ENCODE data around the gene CAP2.

CAP2 gene

GRCh38 chr6:17442196-17442595 is 48.8 kb downstream of the CAP2 start:
- no peak for DNase-seq

- DNase-seq = no peak
Observed at GRCh38 chr6:17446713-17447112, 53.3 kb downstream of the CAP2 start.

- no peak for DNase-seq
Observed at GRCh38 chr6:17448165-17448564, 54.8 kb downstream of the CAP2 start.

- DNase-seq = no peak
Observed at GRCh38 chr6:17450397-17450796, 57.0 kb downstream of the CAP2 start.

- DNase-seq = peak; percentile 59
Observed at GRCh38 chr6:17450832-17451231, 57.4 kb downstream of the CAP2 start.

- DNase-seq = no peak
Observed at GRCh38 chr6:17452096-17452495, 58.7 kb downstream of the CAP2 start.

- no peak for DNase-seq
Observed at GRCh38 chr6:17454316-17455005, 61.1 kb downstream of the CAP2 start.

- no peak for DNase-seq
Observed at GRCh38 chr6:17455919-17456318, 62.5 kb downstream of the CAP2 start.

GRCh38 chr6:17456711-17457110 is 63.3 kb downstream of the CAP2 start:
- DNase-seq = no peak

- no peak for DNase-seq
Observed at GRCh38 chr6:17457405-17457804, 64.0 kb downstream of the CAP2 start.

- DNase-seq = no peak
Observed at GRCh38 chr6:17457956-17458355, 64.6 kb downstream of the CAP2 start.

GRCh38 chr6:17458966-17459365 is 65.6 kb downstream of the CAP2 start:
- DNase-seq = no peak

GRCh38 chr6:17460862-17461261 is 67.5 kb downstream of the CAP2 start:
- DNase-seq = no peak

- no peak for DNase-seq
Observed at GRCh38 chr6:17466147-17466546, 72.8 kb downstream of the CAP2 start.

GRCh38 chr6:17466707-17467106 is 73.3 kb downstream of the CAP2 start:
- no peak for DNase-seq

GRCh38 chr6:17469006-17469832 is 75.8 kb downstream of the CAP2 start:
- DNase-seq = no peak

GRCh38 chr6:17470202-17470937 is 77.0 kb downstream of the CAP2 start:
- no peak for DNase-seq

- no peak for DNase-seq
Observed at GRCh38 chr6:17470938-17471327, 77.5 kb downstream of the CAP2 start.

- DNase-seq = no peak
Observed at GRCh38 chr6:17472653-17473183, 79.3 kb downstream of the CAP2 start.

- peak; percentile 55 for DNase-seq
Observed at GRCh38 chr6:17473554-17473953, 80.2 kb downstream of the CAP2 start.

GRCh38 chr6:17474289-17474688 is 80.9 kb downstream of the CAP2 start:
- DNase-seq = no peak

GRCh38 chr6:17475606-17476244 is 82.3 kb downstream of the CAP2 start:
- no peak for DNase-seq

GRCh38 chr6:17476511-17476910 is 83.1 kb downstream of the CAP2 start:
- no peak for DNase-seq
